GM21360 (cell line): ENCODE results near the gene POLR1A.

Source experiments
- ATAC-seq: cut with Tn5 transposase; IDR thresholded peaks from one replicate; pipeline ENCODE4 v1.9.1; 2021; ENCODE audit warnings: mild to moderate bottlenecking, moderate library complexity; ENCODE audit not compliant: unreplicated experiment

Gene POLR1A

GRCh38 chr2:85981579-85982247 is 124.0 kb downstream of the POLR1A start:
- no peak for ATAC-seq

- no peak for ATAC-seq
Observed at GRCh38 chr2:85978883-85979780, 126.6 kb downstream of the POLR1A start.

- no peak for ATAC-seq
Observed at GRCh38 chr2:85976106-85976920, 129.4 kb downstream of the POLR1A start.

GRCh38 chr2:85975581-85975980 is 130.1 kb downstream of the POLR1A start:
- ATAC-seq = no peak

GRCh38 chr2:85974390-85974789 is 131.3 kb downstream of the POLR1A start:
- no peak for ATAC-seq

- no peak for ATAC-seq
Observed at GRCh38 chr2:85972355-85972754, 133.3 kb downstream of the POLR1A start.

- ATAC-seq = no peak
Observed at GRCh38 chr2:85971366-85971765, 134.3 kb downstream of the POLR1A start.
